IMR-90 (cell line): Measurements from ENCODE around the gene ACTR2. TPM values are rescaled to one million over a fixed set of nuclear protein-coding genes. Genes with fewer than 3 reads are reported as not detected.
"Not testable (repeated sequence)": the region's sequence is repeated elsewhere in the genome, so short reads cannot be mapped to it uniquely, and the experiment has no call there.

ENCODE experiments used
- ATAC-seq: fragments of 200-7000 bp; cut with Tn5 transposase; 2 replicates; pipeline ENCODE4 v1.9.1; 2020; ENCODE audit warnings: low read depth, mild to moderate bottlenecking, moderate library complexity
- BruUV-seq: library from RNA; stranded (reverse); fragments of 400-500 nt; replicated peaks from 2 replicates; lab custom pipeline; 2021; lab: Mats Ljungman, UMichigan
- CTCF ChIA-PET: fragments of 300-600 bp; formaldehyde crosslinking; extraction: SDS; loops from one replicate; lab custom pipeline; 2021; ENCODE audit warnings: antibody characterized with exemption; lab: Yijun Ruan, JAX
- POLR2A ChIA-PET: fragments of 300-600 bp; sonication (Branson Sonifier 250); formaldehyde crosslinking; loops from one replicate; lab custom pipeline; 2022; ENCODE audit warnings: antibody characterized with exemption; ENCODE audit not compliant: unreplicated experiment; lab: Charles Lee
- DNase-seq: peaks from one replicate; pipeline ENCODE4 v3.0.0; 2013
- H2AFZ ChIP-seq: replicated peaks from 2 replicates; pipeline ENCODE3; 2013; ENCODE audit warnings: low read length, mild to moderate bottlenecking; ENCODE audit not compliant: poor library complexity
- H2AK5ac ChIP-seq: 2 replicates; pipeline ENCODE4 v1.6.1; 2013; ENCODE audit warnings: low read depth, low read length, inconsistent platforms
- H2AK9ac ChIP-seq: replicated peaks from 2 replicates; pipeline ENCODE3; 2013; ENCODE audit warnings: mild to moderate bottlenecking, low read depth, low read length, moderate library complexity; ENCODE audit not compliant: poor library complexity
- H2BK120ac ChIP-seq: 2 replicates; pipeline ENCODE4 v1.6.1; 2013; ENCODE audit warnings: low read depth, low read length, inconsistent platforms
- H2BK15ac ChIP-seq: 3 replicates; pipeline ENCODE4 v1.6.1; 2013; ENCODE audit warnings: low read depth, low read length, inconsistent platforms
- H2BK20ac ChIP-seq: 2 replicates; pipeline ENCODE4 v1.6.1; 2013; ENCODE audit warnings: low read depth, mild to moderate bottlenecking, inconsistent platforms, low read length, moderate library complexity
- H2BK5ac ChIP-seq: 2 replicates; pipeline ENCODE4 v1.6.1; 2013; ENCODE audit warnings: mild to moderate bottlenecking, low read depth, low read length, inconsistent platforms; ENCODE audit not compliant: poor library complexity, severe bottlenecking
- H3K14ac ChIP-seq: replicated peaks from 2 replicates; pipeline ENCODE4 v1.6.1; 2013; ENCODE audit warnings: low read depth, low read length, inconsistent platforms
- H3K18ac ChIP-seq: 2 replicates; pipeline ENCODE4 v1.6.1; 2013; ENCODE audit warnings: low read depth, low read length, control low read depth
- H3K23ac ChIP-seq: 2 replicates; pipeline ENCODE4 v1.6.1; 2013; ENCODE audit warnings: low read depth, low read length, inconsistent platforms
- H3K27ac ChIP-seq: 2 replicates; pipeline ENCODE4 v1.5.1; 2013; ENCODE audit warnings: mild to moderate bottlenecking, control low read depth, low read length; ENCODE audit not compliant: insufficient read depth
- H3K27me3 ChIP-seq: 2 replicates; pipeline ENCODE4 v1.6.1; 2013; ENCODE audit warnings: low read length; ENCODE audit not compliant: control insufficient read depth, insufficient read depth
- H3K36me3 ChIP-seq: 2 replicates; pipeline ENCODE4 v1.6.1; 2013; ENCODE audit warnings: low read length, mixed read lengths; ENCODE audit not compliant: control insufficient read depth, insufficient read depth
- H3K4ac ChIP-seq: 2 replicates; pipeline ENCODE4 v1.6.1; 2013; ENCODE audit warnings: low read depth, low read length, inconsistent platforms
- H3K4me1 ChIP-seq: 2 replicates; pipeline ENCODE4 v1.6.1; 2013; ENCODE audit warnings: low read length, mixed read lengths; ENCODE audit not compliant: control insufficient read depth, insufficient read depth
- H3K4me2 ChIP-seq: 2 replicates; pipeline ENCODE4 v1.6.1; 2013; ENCODE audit warnings: low read depth, mild to moderate bottlenecking, control low read depth, low read length, moderate library complexity
- H3K4me3 ChIP-seq: 2 replicates; pipeline ENCODE4 v1.5.1; 2013; ENCODE audit warnings: low read depth, mild to moderate bottlenecking, control low read depth, low read length, moderate library complexity; ENCODE audit not compliant: insufficient read depth
- H3K56ac ChIP-seq: 2 replicates; pipeline ENCODE4 v1.6.1; 2013; ENCODE audit warnings: low read length, inconsistent platforms; ENCODE audit not compliant: insufficient read depth; ENCODE audit errors: extremely low read depth
- H3K79me1 ChIP-seq, 2 experiments: 2 replicates each; pipeline ENCODE4 v1.6.1; 2013; ENCODE audit warnings: low read length in 2 of 2, inconsistent platforms in 1 of 2, low read depth in 1 of 2
- H3K9ac ChIP-seq: 2 replicates; pipeline ENCODE4 v1.6.1; 2013; ENCODE audit warnings: low read depth, low read length, control low read depth
- H3K9me1 ChIP-seq: 2 replicates; pipeline ENCODE4 v1.6.1; 2013; ENCODE audit warnings: low read length, inconsistent platforms; ENCODE audit not compliant: insufficient read depth
- H3K9me3 ChIP-seq: 2 replicates; pipeline ENCODE4 v1.6.1; 2013; ENCODE audit warnings: low read length; ENCODE audit not compliant: control insufficient read depth, insufficient read depth
- H4K20me1 ChIP-seq: 2 replicates; pipeline ENCODE4 v1.6.1; 2013; ENCODE audit warnings: low read length, inconsistent platforms; ENCODE audit not compliant: insufficient read depth
- H4K5ac ChIP-seq: 2 replicates; pipeline ENCODE4 v1.6.1; 2013; ENCODE audit warnings: mild to moderate bottlenecking, low read depth, low read length, control low read depth
- H4K8ac ChIP-seq, 2 experiments: 2 replicates each; pipeline ENCODE4 v1.6.1; 2013; ENCODE audit warnings: low read depth in 2 of 2, low read length in 2 of 2, control low read depth in 1 of 2, inconsistent platforms in 1 of 2
- H4K91ac ChIP-seq: 2 replicates; pipeline ENCODE4 v1.6.1; 2013; ENCODE audit warnings: low read depth, low read length, inconsistent platforms; ENCODE audit not compliant: insufficient read depth
- RFX5 ChIP-seq: IDR thresholded peaks from 2 replicates; pipeline ENCODE4 v1.8.0; 2012; ENCODE audit warnings: low read depth, mild to moderate bottlenecking, low read length, moderate library complexity
- WGBS, 2 experiments: methylation state at CpG; one replicate each; pipeline versions ENCODE4 v1.1.5 to v1.1.7; 2013; ENCODE audit warnings: missing lambda C conversion rate in 2 of 2; ENCODE audit not compliant: insufficient read length in 1 of 2; ENCODE audit errors: extremely low coverage in 2 of 2; 5-methylcytosine and 5-hydroxymethylcytosine counted together
- dilution Hi-C: fragments of 300-500 bp; cut with HindIII; formaldehyde crosslinking; loops from one replicate; pipeline ENCODE4 v1.14.3; 2018; ENCODE audit warnings: low sequenced_read_pairs; ENCODE audit not compliant: unreplicated experiment
- in situ Hi-C: fragments of 300-500 bp; cut with MboI; formaldehyde crosslinking; loops from 3 replicates; pipeline ENCODE4 v1.14.3; 2019; ENCODE audit warnings: low sequenced_read_pairs, inconsistent platforms, mixed read lengths
- intact Hi-C: fragments of 100-400 bp; cut with micrococcal nuclease; formaldehyde crosslinking; loops from 2 replicates; pipeline ENCODE4 v1.10.0; 2022
- polyA plus RNA-seq, 3 experiments: library from polyadenylated mRNA; depleted of rRNA; stranded (reverse); fragments of >200 nt; gene quantifications; 2 replicates each; pipeline ENCODE4 v1.2.3, GENCODE V29; 2012; ENCODE audit warnings: low replicate concordance in 1 of 3
- total RNA-seq: library from RNA; depleted of rRNA; stranded (reverse); fragments of >200 nt; gene quantifications from 2 replicates; pipeline ENCODE4 v1.2.3, GENCODE V29; 2012

The ACTR2 gene
- total and polyA plus RNA-seq, 2 of the 4 experiments (the other 2 are of a cell fraction): 141 to 205 TPM

- no peak for TF ChIP-seq RFX5
These were observed 88.4 kb downstream of the ACTR2 start (continued) for GRCh38 chr2:65316072-65316471.

- Histone ChIP-seq H3K4me1 (peaks cover 26% of the 10 kb centered on the region), H3K36me3 (peaks cover 24% of the 10 kb centered on the region), H3K79me1 (peaks cover 29 to 64% of the 10 kb centered on the region in 2 experiments), H3K9me1 (peaks cover 28% of the 10 kb centered on the region)
- H4K5ac ChIP-seq, H3K23ac ChIP-seq, CTCF ChIA-PET, H3K27me3 ChIP-seq, H3K14ac ChIP-seq, H3K18ac ChIP-seq, ATAC-seq, H3K4me2 ChIP-seq, H4K91ac ChIP-seq, H2BK120ac ChIP-seq, H2BK20ac ChIP-seq, H4K20me1 ChIP-seq, H3K56ac ChIP-seq, H2BK15ac ChIP-seq, H3K9me3 ChIP-seq, H2AFZ ChIP-seq, H3K4me3 ChIP-seq, POLR2A ChIA-PET, H2AK5ac ChIP-seq, H3K4ac ChIP-seq, in situ Hi-C loops, H3K9ac ChIP-seq, BruUV-seq, dilution Hi-C loops, DNase-seq, H2BK5ac ChIP-seq, intact Hi-C loops, H2AK9ac ChIP-seq, H4K8ac ChIP-seq, H3K27ac ChIP-seq: not testable (repeated sequence)
- no CpG with 5 or more reads among the region's 7 CpGs for WGBS, 2 experiments
These were observed 89.7 kb downstream of the ACTR2 start for GRCh38 chr2:65317351-65317750.
